IPS DF 6.9 (cell line): Measurements from ENCODE around the gene KMT2C.
A peak's percentile ranks its signal among the peaks of the same experiment; 100 is the strongest.
"Not testable (repeated sequence)": the region's sequence is repeated elsewhere in the genome, so short reads cannot be mapped to it uniquely, and the experiment has no call there.

Experiments used
- DNase-seq: peaks from one replicate; pipeline ENCODE4 v3.0.0-alpha.2; 2013; ENCODE audit warnings: low read depth, low spot score
- H3K27ac ChIP-seq: one replicate; pipeline ENCODE4 v1.5.1; 2013; ENCODE audit warnings: low read length, control low read depth
- H3K27me3 ChIP-seq: 2 replicates; pipeline ENCODE4 v1.6.1; 2013; ENCODE audit warnings: mild to moderate bottlenecking, low read length; ENCODE audit not compliant: control insufficient read depth, insufficient read depth
- H3K36me3 ChIP-seq: 2 replicates; pipeline ENCODE4 v1.6.1; 2013; ENCODE audit warnings: low read length; ENCODE audit not compliant: control insufficient read depth, insufficient read depth
- H3K4me1 ChIP-seq: 2 replicates; pipeline ENCODE4 v1.6.1; 2013; ENCODE audit warnings: low read length; ENCODE audit not compliant: control insufficient read depth, insufficient read depth
- H3K4me3 ChIP-seq: 2 replicates; pipeline ENCODE4 v1.5.1; 2013; ENCODE audit warnings: mild to moderate bottlenecking, low read length
- H3K9me3 ChIP-seq: 2 replicates; pipeline ENCODE4 v1.6.1; 2013; ENCODE audit warnings: low read length, inconsistent platforms; ENCODE audit not compliant: control insufficient read depth, insufficient read depth
- WGBS: extraction: QIAGEN DNeasy Blood & Tissue Kit; methylation state at CpG from one replicate; pipeline ENCODE4 v1.1.7; 2013; ENCODE audit warnings: mixed read lengths, missing lambda C conversion rate; ENCODE audit not compliant: insufficient read length, insufficient coverage; 5-methylcytosine and 5-hydroxymethylcytosine counted together

The KMT2C gene

GRCh38 chr7:152435384-152436110 lies at the start of gene KMT2C:
TSS of gene KMT2C (minus strand) at chr7:152436003. CDS start at chr7:152435786, 217 bp downstream.
- WGBS, result no CpG with 5 or more reads among the region's 107 CpGs
- DNase-seq, result no peak
- Histone ChIP-seq H3K27ac (no peak within 1 kb of the TSS), H3K4me1 (no peaks in the 10 kb centered on the region), H3K9me3 (no peaks in the 10 kb centered on the region), H3K4me3 (peak within 1 kb of the TSS; percentile 97; the same call in 1 of the 2 replicates), H3K36me3 (no peaks in the 10 kb centered on the region), H3K27me3 (no peaks in the 10 kb centered on the region)

GRCh38 chr7:152481082-152481481 lies 45.3 kb upstream of the KMT2C start:
- no CpG with 5 or more reads among the region's 4 CpGs for WGBS
- Histone ChIP-seq H3K9me3 (no peaks in the 10 kb centered on the region), H3K27me3 (no peaks in the 10 kb centered on the region), H3K4me1 (no peaks in the 10 kb centered on the region), H3K4me3 (no peak overlapping the region), H3K36me3 (no peaks in the 10 kb centered on the region), H3K27ac (no peak overlapping the region)
- no peak for DNase-seq

- H3K27ac ChIP-seq, result no peak overlapping the region
- no peak for DNase-seq
- H3K27me3 ChIP-seq, result no peaks in the 10 kb centered on the region
- H3K9me3 ChIP-seq, result no peaks in the 10 kb centered on the region
- H3K36me3 ChIP-seq, result no peaks in the 10 kb centered on the region
- H3K4me3 ChIP-seq, result no peak overlapping the region
- no peaks in the 10 kb centered on the region for H3K4me1 ChIP-seq
- WGBS, result no CpG with 5 or more reads among the region's 4 CpGs
Measured at GRCh38 chr7:152480664-152481063, 44.9 kb upstream of the KMT2C start.

- Histone ChIP-seq H3K4me1 (no peaks in the 10 kb centered on the region), H3K36me3 (no peaks in the 10 kb centered on the region), H3K27ac (no peak overlapping the region), H3K4me3 (no peak overlapping the region), H3K9me3 (no peaks in the 10 kb centered on the region), H3K27me3 (no peaks in the 10 kb centered on the region)
- no peak for DNase-seq
- no CpG with 5 or more reads among the region's 1 CpG for WGBS
Measured at GRCh38 chr7:152479595-152479994, 43.8 kb upstream of the KMT2C start.

GRCh38 chr7:152478140-152478539 lies 42.3 kb upstream of the KMT2C start:
- DNase-seq, result no peak
- no peaks in the 10 kb centered on the region for H3K4me1 ChIP-seq
- no peak overlapping the region for H3K27ac ChIP-seq
- no peaks in the 10 kb centered on the region for H3K36me3 ChIP-seq
- WGBS, result no CpG with 5 or more reads among the region's 2 CpGs
- no peak overlapping the region for H3K4me3 ChIP-seq
- H3K9me3 ChIP-seq, result no peaks in the 10 kb centered on the region
- H3K27me3 ChIP-seq, result no peaks in the 10 kb centered on the region

GRCh38 chr7:152477079-152477478 lies 41.3 kb upstream of the KMT2C start:
- no peaks in the 10 kb centered on the region for H3K27me3 ChIP-seq
- no peaks in the 10 kb centered on the region for H3K36me3 ChIP-seq
- H3K9me3 ChIP-seq, result no peaks in the 10 kb centered on the region
- DNase-seq, result no peak
- WGBS, result no CpG with 5 or more reads among the region's 2 CpGs
- no peak overlapping the region for H3K4me3 ChIP-seq
- no peaks in the 10 kb centered on the region for H3K4me1 ChIP-seq
- no peak overlapping the region for H3K27ac ChIP-seq

- H3K36me3 ChIP-seq, result no peaks in the 10 kb centered on the region
- no peak overlapping the region for H3K27ac ChIP-seq
- DNase-seq, result no peak
- H3K4me3 ChIP-seq, result no peak overlapping the region
- H3K4me1 ChIP-seq, result no peaks in the 10 kb centered on the region
- WGBS, result no CpG with 5 or more reads among the region's 3 CpGs
- no peaks in the 10 kb centered on the region; the same call in 1 of the 2 replicates for H3K9me3 ChIP-seq
- H3K27me3 ChIP-seq, result no peaks in the 10 kb centered on the region
Measured at GRCh38 chr7:152476551-152476950, 40.7 kb upstream of the KMT2C start.

- not testable (repeated sequence) for H3K9me3 ChIP-seq, H3K27ac ChIP-seq, H3K4me3 ChIP-seq, H3K27me3 ChIP-seq, H3K4me1 ChIP-seq, DNase-seq, H3K36me3 ChIP-seq
- no CpG with 5 or more reads among the region's 8 CpGs for WGBS
Measured at GRCh38 chr7:152471023-152471620, 35.3 kb upstream of the KMT2C start.

GRCh38 chr7:152470251-152471022 lies 34.6 kb upstream of the KMT2C start:
- H3K36me3 ChIP-seq, DNase-seq, H3K27ac ChIP-seq, H3K9me3 ChIP-seq, H3K4me1 ChIP-seq, H3K4me3 ChIP-seq, H3K27me3 ChIP-seq: not testable (repeated sequence)
- no CpG with 5 or more reads among the region's 7 CpGs for WGBS

- no CpG with 5 or more reads among the region's 7 CpGs for WGBS
Measured at GRCh38 chr7:152469576-152469975, 33.8 kb upstream of the KMT2C start.

More at GRCh38 chr7:152469576-152469975, 33.8 kb upstream of the KMT2C start:
- not testable (repeated sequence) for H3K4me3 ChIP-seq, H3K4me1 ChIP-seq, H3K36me3 ChIP-seq, H3K27ac ChIP-seq, H3K9me3 ChIP-seq, DNase-seq, H3K27me3 ChIP-seq
